Activated CD8-positive, alpha-beta memory T cell treated with anti-CD3 and anti-CD28 coated beads, Interleukin-2, amount 50 U/mL, for 48 hours (primary cell): Measurements from ENCODE around the gene MRPS10.

Experiments
- DNase-seq: peaks from one replicate; pipeline ENCODE4 v3.0.0-alpha.2; 2020

MRPS10 gene

GRCh38 chr6:42217519-42218367 lies at the start of gene MRPS10:
Gene MRPS10, minus strand, starts transcription at chr6:42217861. Its CDS starts 12 bp downstream, at chr6:42217849.
- peak; percentile 91 for DNase-seq

- no peak for DNase-seq
Measured at GRCh38 chr6:42266538-42266937, 48.9 kb upstream of the MRPS10 start.

DNA sequence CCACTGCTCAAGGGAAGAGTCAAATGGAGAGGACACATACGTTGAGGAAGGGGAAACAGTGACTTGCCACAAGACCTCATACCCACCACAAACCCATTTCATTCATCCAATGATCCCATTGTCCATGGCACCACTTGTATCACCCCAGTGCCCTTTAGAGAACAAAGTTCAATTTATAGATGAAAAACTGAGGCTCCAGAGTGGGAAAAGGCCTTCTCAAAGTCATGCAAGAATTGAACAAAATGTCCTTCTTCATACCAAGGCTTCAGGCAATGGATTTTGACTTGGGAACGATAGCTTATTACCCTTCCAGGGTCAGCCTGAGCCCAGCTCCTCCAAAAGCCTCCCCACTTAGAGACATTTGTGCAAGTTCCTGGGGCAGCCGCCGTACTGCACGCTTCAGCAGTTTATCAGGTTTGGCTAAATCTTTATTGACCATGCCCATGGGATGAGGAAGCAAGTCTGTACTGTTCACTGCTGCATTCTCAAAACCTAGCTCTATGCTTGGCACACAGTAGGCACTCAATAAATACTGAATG lies 47.3 kb upstream of the MRPS10 start:
- no peak for DNase-seq

DNA sequence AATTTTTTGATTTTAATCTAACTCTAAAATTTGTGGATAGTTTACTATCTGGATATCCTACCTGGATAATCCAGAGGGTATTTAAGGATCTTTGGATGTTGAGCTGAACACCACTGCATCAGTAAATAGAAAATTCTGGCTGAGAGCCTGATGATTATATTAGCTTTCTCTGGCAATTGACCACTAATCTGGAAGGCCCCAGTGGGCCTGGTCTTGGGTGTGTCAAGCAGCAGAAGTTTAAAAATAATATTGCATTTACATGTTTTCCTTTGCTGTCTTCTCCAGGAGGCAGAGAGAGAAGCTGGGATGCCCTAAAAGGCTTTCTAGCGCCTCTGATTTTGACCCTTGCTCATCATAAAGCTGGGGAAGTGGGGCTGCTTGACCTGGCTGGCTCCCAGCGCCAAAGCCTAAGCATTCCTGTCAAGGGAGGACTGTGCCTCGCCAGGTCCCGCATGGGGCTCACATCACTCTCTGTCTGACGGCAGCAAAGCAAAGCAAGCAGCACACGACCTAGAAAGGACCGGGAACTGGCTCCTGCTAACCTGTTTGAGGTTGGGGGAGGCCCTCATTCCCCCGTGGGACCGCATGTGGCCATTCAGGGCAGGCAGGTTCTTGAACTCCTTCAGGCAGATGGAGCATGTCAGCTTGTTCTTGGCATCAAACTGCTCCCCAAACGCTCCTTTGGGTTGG lies 46.6 kb upstream of the MRPS10 start:
- DNase-seq = no peak

GRCh38 chr6:42263165-42263728 lies 45.6 kb upstream of the MRPS10 start:
- DNase-seq = no peak

GRCh38 chr6:42260972-42261371 lies 43.3 kb upstream of the MRPS10 start:
- DNase-seq = peak; percentile 68

DNA sequence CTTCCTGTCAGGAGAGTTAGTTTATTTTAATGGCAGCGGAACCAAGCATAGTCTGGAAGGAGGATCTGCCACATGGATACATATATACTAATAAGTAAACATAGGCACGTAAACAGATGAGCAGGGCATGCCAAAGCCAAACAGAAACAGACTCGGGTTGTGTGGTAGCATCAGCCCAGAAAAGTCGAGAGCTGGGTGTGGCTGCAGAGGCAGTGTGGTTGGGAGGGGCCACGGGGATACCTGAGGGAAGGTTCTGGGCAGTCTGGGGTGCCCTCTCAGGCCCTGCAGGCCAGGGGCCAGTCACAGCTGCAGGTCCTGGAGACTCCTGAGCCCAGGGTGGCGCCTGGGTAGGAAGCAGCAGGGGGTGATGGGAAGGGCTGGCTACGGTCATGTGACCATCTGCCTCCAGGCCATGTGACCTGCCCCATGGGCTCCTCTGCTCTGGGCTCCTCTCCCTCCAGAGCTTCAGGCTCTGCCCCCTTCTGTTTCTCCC lies 42.8 kb upstream of the MRPS10 start:
- DNase-seq = no peak

DNA sequence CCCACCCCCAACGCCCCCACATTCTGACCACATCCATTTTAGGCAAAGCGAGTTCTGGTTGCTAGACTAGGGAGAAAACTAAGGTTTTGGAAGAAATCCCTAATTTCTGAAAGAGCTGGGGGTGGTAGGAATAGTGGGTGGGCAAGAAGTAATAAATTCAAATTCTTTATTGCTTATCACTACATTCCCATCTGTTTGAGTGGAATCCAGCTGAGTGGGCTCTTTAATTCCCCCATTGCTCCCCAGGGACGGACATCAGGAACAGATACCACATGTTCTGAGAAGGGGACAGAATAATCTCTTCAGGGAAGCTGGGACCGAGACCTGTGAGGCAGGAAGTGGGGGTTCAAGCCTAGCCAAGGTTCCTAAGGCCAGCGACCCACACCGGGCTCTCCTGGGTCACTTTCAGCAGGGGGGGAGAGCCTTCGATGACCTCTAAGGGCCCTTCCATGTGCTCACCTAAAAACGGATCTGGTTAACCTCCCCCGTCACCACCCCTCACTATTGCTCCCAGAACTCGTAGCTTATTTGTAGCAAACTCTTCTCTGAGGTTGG lies 42.3 kb upstream of the MRPS10 start:
- no peak for DNase-seq

DNA sequence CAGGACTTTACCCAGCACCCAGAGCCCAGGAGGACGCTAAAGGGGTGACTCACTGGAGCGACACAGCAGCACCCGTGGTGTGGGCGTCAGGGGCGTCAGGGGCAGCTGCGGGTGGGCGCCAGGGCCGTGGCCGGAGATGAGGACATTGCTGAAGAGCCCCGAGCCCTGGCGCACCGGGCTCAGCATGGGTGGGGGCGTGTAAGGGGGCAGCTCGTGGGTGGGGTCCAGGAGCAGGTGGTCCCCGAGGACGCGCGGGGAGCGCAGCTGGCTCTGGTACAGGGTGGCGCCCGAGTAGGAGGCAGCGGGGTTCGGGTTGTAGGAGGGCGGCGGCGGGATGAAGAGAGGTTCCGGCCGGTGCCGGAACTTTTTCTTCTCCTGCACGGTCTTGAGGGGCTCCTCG lies 41.6 kb upstream of the MRPS10 start:
- DNase-seq = no peak

- no peak for DNase-seq
Measured at GRCh38 chr6:42257614-42258013, 40.0 kb upstream of the MRPS10 start.

- no peak for DNase-seq
Measured at GRCh38 chr6:42257063-42257462, 39.4 kb upstream of the MRPS10 start.

- no peak for DNase-seq
Measured at GRCh38 chr6:42255050-42255449, 37.4 kb upstream of the MRPS10 start.

- no peak for DNase-seq
Measured at GRCh38 chr6:42254505-42254904, 36.8 kb upstream of the MRPS10 start.

- DNase-seq = no peak
Measured at GRCh38 chr6:42251911-42252637, 34.4 kb upstream of the MRPS10 start.

DNA sequence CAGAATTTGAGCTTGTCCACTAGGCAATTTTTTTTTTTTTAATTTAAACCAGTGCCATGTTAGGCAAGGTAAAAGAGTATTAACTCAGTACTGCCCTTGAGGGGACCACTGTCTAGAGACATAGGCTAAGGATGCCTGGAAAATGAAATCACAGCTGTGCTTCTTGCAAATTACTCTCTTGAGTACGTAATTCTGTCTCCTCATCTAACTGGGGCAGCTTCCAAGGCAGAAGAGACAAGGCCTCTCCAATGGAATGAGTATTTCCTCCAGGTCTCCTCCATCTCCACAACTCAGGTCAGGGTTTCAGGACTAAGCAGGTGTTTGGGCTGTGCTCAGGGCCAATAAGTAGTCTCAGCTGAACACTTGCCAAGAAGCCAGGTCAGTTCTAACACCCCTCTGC lies 33.8 kb upstream of the MRPS10 start:
- DNase-seq = no peak

DNA sequence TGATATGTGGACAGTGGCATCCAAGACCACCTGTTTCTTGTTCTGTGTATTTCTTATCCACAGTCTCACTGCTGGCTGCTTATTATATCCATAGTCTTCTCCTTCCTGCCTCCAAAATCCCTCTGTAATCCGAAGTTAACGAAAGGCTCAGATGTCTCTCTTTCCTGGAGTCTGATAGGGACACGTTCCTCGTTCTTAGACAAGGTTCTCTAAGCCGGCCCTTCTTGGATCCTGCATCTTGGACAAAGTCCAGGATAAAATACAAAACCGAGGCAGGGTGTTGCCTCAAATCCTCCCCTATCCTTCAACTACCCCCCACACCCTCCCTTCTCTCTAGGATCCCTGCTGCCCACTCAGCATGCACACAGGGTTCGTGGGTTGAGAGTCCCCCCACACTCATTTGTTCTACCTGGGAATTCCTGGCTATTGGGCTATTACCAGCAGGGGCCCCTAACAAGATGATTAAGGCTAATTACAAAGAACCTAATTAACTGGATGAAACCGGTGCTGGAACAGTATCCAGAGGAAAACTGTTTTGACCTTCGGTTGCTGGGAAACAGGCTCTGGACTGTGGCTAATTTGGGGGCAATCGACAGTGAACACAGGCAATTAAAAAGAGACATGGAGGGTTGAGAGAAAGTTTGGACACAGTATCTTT lies 32.7 kb upstream of the MRPS10 start:
- DNase-seq = no peak

DNA sequence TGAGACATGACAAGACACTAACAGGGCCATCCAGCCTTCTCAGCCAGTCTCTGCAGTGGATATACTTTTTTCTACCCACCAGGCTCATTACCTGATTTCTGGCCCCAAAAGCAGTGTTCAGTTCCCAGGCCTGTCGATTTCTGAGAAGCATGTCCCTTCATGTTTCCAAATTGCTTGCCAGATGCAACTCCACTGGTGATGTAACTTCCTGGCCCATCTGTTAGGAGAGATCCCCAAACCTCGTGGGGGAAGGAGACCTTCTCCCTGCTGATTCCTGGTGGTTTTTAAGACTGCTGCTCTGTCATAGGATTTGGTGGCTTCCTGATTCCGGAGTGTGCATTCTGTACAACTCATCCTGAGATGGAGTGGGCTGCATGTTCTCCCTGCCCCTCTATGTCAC lies 31.6 kb upstream of the MRPS10 start:
- no peak for DNase-seq

GRCh38 chr6:42243046-42243445 lies 25.4 kb upstream of the MRPS10 start:
- DNase-seq = no peak

DNA sequence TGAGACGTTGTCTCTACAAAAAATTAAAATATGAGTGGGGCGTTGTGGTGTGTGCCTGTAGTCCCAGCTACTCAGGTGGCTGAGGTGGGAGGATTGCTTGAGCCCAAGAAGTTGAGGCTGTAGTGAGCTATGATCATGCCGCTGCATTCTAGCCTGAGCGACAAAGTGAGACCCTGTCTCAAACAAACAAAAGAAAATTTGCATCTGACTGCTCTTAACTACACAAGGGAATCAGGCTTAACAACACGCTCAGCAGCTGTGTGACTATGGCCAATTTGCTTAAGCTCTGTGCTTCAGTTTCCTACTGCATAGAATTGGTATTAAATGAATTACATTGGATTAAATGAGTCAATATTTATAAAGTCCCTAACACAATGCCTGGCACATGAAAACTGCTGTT lies 24.3 kb upstream of the MRPS10 start:
- no peak for DNase-seq

- DNase-seq = peak; percentile 26
Measured at GRCh38 chr6:42239736-42240375, 22.2 kb upstream of the MRPS10 start.

GRCh38 chr6:42239333-42239732 lies 21.7 kb upstream of the MRPS10 start:
- peak; percentile 28 for DNase-seq
